RWPE1 (cell line): Measurements from ENCODE around the gene CCDC83.

ENCODE experiments used
- CTCF ChIA-PET: fragments of 350-600 bp; sonication (Branson Sonifier 250); formaldehyde crosslinking; extraction: SDS; loops from one replicate; lab custom pipeline; 2021; lab: Yijun Ruan, JAX
- POLR2A ChIA-PET: fragments of 400-600 bp; formaldehyde crosslinking; extraction: SDS; loops from one replicate; lab custom pipeline; 2020; ENCODE audit warnings: antibody characterized with exemption; ENCODE audit not compliant: low non-redundant PET; lab: Yijun Ruan, JAX
- DNase-seq: peaks from one replicate; pipeline ENCODE4 v3.0.0; 2012; ENCODE audit warnings: low spot score
- H3K27ac ChIP-seq: fragments of 450-650 bp; 2 replicates; pipeline ENCODE4 v1.5.1; 2017
- TF ChIP-seq, protein P1 (sequence below): fragments of 450-650 bp; conservative IDR thresholded peaks from 2 replicates; pipeline ENCODE4 v1.5.1; 2017; ENCODE audit warnings: low read depth, mild to moderate bottlenecking

The CCDC83 gene

DNA sequence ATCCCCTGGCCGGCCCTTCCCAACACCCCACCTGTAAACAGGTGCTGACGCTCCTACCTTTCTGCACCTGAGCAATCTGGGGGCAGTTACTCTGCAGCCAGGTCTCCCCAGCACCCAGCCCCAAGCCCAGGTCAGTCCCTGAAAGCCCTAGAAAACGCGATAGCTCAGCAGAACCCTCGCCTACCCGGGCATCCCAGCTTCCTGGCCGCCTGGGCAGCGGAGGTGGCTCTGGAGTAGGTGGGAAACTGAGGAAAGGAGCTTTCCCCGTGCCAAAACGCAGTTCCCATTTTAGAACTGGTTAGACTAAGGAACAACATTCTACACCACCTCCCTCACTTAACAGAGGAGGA lies 44.7 kb upstream of the CCDC83 start:
- no peak for DNase-seq
- CTCF ChIA-PET = interaction anchor here (0.6 kb wide), 2 partner anchors 145 to 785 kb away, joined by 3 to 4 read pairs; partner anchors contain the start of gene CREBZF
- H3K27ac ChIP-seq = no peak overlapping the region
- TF ChIP-seq, protein P1, sequence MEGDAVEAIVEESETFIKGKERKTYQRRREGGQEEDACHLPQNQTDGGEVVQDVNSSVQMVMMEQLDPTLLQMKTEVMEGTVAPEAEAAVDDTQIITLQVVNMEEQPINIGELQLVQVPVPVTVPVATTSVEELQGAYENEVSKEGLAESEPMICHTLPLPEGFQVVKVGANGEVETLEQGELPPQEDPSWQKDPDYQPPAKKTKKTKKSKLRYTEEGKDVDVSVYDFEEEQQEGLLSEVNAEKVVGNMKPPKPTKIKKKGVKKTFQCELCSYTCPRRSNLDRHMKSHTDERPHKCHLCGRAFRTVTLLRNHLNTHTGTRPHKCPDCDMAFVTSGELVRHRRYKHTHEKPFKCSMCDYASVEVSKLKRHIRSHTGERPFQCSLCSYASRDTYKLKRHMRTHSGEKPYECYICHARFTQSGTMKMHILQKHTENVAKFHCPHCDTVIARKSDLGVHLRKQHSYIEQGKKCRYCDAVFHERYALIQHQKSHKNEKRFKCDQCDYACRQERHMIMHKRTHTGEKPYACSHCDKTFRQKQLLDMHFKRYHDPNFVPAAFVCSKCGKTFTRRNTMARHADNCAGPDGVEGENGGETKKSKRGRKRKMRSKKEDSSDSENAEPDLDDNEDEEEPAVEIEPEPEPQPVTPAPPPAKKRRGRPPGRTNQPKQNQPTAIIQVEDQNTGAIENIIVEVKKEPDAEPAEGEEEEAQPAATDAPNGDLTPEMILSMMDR = no peak
- POLR2A ChIA-PET = no interaction called here

DNA sequence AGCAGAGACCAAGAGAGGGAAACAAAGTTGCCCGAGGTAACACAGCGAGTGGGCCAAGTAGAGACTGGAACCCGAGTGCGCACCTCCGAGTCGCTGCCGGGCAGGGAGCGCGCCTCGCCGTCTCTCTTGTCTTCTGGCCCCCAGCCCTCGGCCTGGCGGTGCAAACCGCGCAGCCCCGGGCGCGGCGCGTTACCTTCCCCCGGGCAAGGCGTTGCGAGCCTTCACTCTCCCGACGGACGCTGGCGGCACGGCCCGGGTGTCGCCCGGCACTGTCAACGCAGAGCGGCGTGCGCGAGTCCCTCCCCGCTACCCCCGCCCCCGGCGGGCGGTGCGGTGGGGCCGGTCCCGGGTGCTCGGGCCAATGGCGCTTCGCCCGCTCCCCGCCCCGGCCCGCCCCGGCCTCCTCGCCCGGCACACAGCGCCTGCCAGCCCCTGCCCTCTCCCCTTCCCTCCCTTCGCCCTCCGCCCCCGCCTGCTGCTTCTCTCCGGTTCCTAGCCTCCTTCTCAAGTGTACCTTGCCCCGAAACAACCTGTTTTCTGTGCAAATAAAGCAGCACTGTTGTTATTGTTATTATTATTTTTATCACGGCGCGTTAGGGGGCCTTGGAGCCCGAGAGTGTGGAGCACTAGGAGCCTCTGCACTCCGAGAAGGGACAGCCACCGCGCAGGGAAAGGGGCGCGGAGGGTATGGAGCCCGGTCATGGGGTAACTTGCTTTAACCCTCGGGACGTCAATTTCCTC lies 44.1 kb upstream of the CCDC83 start, which contains the start of gene SYTL2:
Gene SYTL2 (minus strand): TSS at position 271 of the 741 bp plus-strand sequence. CDS start 53,416 bp downstream, outside the sequence.
- no peak within 1 kb of the TSS for H3K27ac ChIP-seq
- ChIA-PET POLR2A (no interaction called here), CTCF (interaction anchor here (0.6 kb wide), 1 partner anchor 785 kb away, joined by 3 read pairs; no protein-coding TSS in a partner anchor)
- TF ChIP-seq, protein P1 = 0 out of 2 replicates have a peak, but pooled peaks have one; percentile 7
- DNase-seq = peak; percentile 64

DNA sequence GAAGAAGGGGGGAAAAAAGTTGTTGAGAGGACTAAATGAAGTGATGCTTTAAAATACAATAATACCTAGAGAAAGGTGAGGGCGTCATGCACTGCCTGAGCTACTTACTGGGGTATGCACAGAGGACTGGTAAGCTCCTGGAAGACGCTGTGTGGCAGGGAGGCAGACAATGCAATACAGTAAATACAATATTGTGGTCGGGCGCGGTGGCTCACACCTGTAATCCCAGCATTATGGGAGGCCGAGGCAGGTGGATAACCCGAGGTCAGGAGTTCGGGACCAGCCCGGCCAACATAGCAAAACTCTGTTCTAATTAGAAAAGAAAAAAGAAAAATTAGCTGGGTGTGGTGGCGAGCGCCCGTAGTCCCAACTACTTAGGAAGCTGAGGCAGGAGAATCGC lies 43.6 kb upstream of the CCDC83 start:
- ChIA-PET POLR2A (no interaction called here), CTCF (no interaction called here)
- no peak overlapping the region for H3K27ac ChIP-seq
- DNase-seq = no peak
- TF ChIP-seq, protein P1 = no peak

DNA sequence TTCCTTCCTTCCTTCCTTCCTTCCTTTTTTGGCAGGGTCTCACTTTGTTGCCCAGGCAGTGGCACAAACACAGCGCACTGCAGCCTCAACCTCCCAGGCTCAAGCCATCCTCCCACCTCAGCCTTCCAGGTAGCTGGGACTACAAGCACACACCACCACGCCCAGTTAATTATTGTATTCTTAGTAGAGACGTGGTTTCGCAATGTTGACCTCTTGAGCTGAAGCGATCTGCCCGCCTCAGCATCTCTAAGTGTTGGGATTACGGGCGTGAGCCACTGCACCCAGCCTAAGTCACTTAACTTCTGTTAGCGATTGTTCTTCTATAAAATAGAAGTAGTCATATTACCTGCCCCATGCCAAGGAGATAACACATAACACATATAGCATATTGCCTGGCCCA lies 41.5 kb upstream of the CCDC83 start:
- CTCF ChIA-PET = interaction anchor here (0.6 kb wide), 2 partner anchors 160 to 398 kb away, joined by 3 read pairs; no protein-coding TSS in a partner anchor
- no peak for DNase-seq

DNA sequence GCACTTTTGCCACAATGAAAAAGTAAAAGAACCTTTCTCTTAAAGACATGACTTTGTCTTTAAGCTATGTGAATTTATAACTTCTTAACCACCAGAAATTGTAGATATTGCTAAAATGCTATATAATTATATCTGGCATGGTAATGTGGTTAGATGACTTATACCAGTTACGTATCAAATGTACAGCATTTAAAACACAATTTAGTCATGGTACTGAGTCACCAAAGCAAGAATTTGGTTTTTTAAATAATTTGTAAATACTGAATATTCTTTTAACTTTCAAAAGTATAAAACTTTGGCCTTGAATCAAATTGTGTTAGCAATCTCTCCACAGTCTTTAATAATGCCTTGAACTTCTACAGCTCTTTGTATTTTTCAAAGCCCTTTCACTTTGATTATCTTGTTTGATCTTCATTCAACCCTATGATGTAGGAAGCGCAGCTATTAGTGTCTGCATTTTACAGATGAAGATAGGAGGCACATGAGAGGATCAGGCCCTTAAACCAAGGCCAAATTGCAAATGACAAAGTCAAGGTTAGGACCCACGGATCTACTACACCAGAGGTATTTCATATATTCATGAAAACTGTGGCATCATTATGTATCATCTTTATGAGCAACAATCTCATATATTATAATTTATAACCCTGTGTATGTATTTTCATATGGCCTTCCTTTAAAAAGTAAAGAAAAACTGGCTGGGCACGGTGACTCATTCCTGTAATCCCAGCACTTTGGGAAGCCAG lies 39.8 kb upstream of the CCDC83 start:
- H3K27ac ChIP-seq = no peak overlapping the region
- TF ChIP-seq, protein P1 = no peak
- ChIA-PET POLR2A (no interaction called here), CTCF (interaction anchor here (0.6 to 1.3 kb wide), 3 partner anchors 8 to 214 kb away, joined by 3 to 5 read pairs (median 3); partner anchors contain the start of gene CCDC83)
- peak; percentile 15 for DNase-seq

More for the DNA sequence above, 41.5 kb upstream of the CCDC83 start:
- H3K27ac ChIP-seq = no peak overlapping the region
- POLR2A ChIA-PET = no interaction called here
- TF ChIP-seq, protein P1 = no peak

DNA sequence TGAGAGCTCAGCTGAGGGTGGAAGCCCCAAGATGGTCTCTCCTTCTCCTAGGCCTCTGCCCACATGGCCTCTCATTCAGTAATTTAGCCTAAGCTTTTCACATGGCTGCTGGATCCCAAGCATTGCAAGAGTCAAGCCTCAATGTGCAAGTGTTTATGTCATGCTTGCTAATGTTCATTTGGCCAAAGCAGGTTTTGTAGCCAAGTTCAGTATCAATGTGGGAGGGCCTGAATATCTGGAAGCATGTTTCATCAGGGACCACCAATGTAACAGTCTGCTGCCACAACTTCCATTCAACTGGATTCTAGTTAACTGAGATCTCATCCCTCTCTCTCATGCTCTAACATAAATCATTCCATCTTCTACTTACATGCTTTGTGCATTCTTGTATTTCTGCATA lies 35.7 kb upstream of the CCDC83 start:
- no peak for DNase-seq
- H3K27ac ChIP-seq = no peak overlapping the region
- CTCF ChIA-PET = no interaction called here
- POLR2A ChIA-PET = no interaction called here
- TF ChIP-seq, protein P1 = no peak
